Measurements from ENCODE around the gene RAI1.

Gene RAI1

DNA sequence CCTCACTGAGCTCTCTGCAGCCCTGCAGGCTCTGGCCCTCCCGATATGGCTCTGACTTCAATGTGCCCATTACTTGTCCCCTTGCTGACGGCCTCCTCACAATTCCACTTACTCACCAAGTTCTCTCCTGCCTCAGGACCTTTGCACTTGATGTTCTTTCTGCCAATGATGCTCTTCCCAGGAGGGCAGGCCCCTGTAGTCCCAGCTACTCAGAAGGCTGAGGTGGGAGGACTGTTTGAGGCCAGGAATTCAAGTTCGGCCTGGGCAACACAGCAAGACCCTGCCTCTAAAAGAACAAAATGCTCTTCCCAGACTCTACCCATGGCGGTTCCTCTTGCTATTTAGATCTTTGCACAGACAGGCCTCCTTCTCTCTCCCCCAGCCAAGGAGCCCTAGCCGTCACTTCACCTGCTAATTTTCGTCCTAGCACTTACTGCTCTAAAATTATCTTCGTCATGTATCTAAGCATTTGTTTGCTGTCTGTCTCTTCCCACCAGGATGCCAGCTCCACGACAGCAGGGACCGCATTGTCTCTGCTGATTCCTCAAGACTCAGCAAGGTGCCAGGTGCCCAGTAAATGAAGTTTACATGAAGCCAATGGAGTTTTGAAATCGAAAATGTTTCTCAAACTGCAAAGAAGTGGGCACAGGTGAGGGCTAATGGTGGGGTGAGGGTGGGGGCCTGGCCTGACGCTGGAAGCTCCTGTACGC is 626 bp upstream of the RAI1 start:
- peak overlapping the region; percentile 42 for H3K4me3 ChIP-seq (ENCODE audit: low read depth, low read length)
- peak overlapping the region; percentile 53 for H3K27ac ChIP-seq
- TF ChIP-seq, protein P1, sequence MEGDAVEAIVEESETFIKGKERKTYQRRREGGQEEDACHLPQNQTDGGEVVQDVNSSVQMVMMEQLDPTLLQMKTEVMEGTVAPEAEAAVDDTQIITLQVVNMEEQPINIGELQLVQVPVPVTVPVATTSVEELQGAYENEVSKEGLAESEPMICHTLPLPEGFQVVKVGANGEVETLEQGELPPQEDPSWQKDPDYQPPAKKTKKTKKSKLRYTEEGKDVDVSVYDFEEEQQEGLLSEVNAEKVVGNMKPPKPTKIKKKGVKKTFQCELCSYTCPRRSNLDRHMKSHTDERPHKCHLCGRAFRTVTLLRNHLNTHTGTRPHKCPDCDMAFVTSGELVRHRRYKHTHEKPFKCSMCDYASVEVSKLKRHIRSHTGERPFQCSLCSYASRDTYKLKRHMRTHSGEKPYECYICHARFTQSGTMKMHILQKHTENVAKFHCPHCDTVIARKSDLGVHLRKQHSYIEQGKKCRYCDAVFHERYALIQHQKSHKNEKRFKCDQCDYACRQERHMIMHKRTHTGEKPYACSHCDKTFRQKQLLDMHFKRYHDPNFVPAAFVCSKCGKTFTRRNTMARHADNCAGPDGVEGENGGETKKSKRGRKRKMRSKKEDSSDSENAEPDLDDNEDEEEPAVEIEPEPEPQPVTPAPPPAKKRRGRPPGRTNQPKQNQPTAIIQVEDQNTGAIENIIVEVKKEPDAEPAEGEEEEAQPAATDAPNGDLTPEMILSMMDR (IDR thresholded peaks at IDR 0.05), result peak; percentile 48
- peaks cover 29% of the 10 kb centered on the region for H3K4me1 ChIP-seq
- H3K4me2 ChIP-seq (ENCODE audit: low read length), result peak overlapping the region; percentile 70
- H3K36me3 ChIP-seq (ENCODE audit: control insufficient read depth, insufficient read depth, low read length), result no peaks in the 10 kb centered on the region
- peak overlapping the region; percentile 75 for H2AFZ ChIP-seq
- no peak overlapping the region for H3K9ac ChIP-seq
- peaks cover 21% of the 10 kb centered on the region for H3K79me2 ChIP-seq
- no peaks in the 10 kb centered on the region for H3K27me3 ChIP-seq (ENCODE audit: control insufficient read depth, insufficient read depth, low read length)
- no peaks in the 10 kb centered on the region for H3K9me3 ChIP-seq (ENCODE audit: control insufficient read depth, low read length)

DNA sequence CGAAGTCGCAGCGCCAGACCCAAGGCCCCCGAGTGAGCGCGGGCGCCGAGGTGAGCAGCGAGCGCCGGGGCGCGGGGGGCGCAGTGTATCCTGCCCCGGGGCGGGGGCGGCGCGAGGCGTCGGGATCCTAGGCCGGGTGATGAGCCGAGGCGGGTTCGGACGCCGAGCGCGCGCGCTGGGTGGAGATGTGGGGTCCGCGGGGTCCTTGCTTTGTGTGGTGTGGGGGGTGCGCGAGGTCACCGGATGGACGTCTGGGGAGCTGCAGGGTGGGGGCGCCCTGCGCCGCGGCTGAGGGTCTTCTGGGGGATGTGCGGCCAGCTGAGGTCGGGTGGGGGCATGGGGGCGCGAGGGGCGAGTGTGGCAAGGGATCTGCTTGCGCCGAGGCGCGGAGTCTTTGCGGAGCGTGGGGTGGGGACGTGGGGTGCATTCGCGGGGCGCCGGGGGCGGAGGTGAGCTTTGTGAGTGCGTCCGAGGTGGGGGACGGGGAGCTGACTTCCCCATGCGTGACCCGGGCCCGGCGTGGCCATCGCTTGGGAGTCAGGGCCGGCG is 560 bp downstream of the RAI1 start:
- TF ChIP-seq, protein P1 (IDR thresholded peaks at IDR 0.05), result peak; percentile 10
- Histone ChIP-seq H3K79me2 (peaks cover 21% of the 10 kb centered on the region), H3K27ac (peak overlapping the region; percentile 91), H3K36me3 (ENCODE audit: control insufficient read depth, insufficient read depth, low read length) (no peaks in the 10 kb centered on the region), H3K4me3 (ENCODE audit: low read depth, low read length) (peak overlapping the region; percentile 79), H3K27me3 (ENCODE audit: control insufficient read depth, insufficient read depth, low read length) (no peaks in the 10 kb centered on the region), H3K4me1 (peaks cover 30% of the 10 kb centered on the region), H3K9ac (peak overlapping the region; percentile 70), H2AFZ (peak overlapping the region; percentile 67), H3K9me3 (ENCODE audit: control insufficient read depth, low read length) (no peaks in the 10 kb centered on the region), H3K4me2 (ENCODE audit: low read length) (peak overlapping the region; percentile 96)

DNA sequence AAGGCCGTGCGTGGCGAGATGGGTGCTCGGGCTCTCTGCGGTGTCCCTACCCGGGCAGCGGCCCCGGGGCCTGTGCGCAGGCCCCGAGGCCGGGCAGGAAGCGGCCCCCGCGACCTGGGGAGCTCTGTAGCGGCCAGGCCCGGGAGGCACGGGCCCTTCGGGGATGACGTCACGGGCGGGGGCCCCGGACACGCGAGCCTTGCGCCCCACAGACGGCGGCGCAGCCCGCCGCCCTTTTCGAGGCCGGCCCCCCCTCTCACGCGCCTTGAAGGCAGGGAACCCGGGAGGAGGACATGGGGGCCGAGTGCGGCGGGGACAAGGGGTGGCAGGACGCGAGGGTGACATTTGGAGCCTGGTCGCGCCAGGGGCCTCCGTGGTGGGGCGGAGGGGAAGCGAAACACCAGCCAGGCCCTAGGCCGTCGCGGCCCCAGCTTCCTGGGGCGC is 1.1 kb downstream of the RAI1 start:
- Histone ChIP-seq H3K4me1 (peaks cover 35% of the 10 kb centered on the region), H3K27me3 (ENCODE audit: control insufficient read depth, insufficient read depth, low read length) (no peaks in the 10 kb centered on the region), H3K36me3 (ENCODE audit: control insufficient read depth, insufficient read depth, low read length) (no peaks in the 10 kb centered on the region), H3K4me3 (ENCODE audit: low read depth, low read length) (peak overlapping the region; percentile 79), H3K27ac (peak overlapping the region; percentile 91), H3K4me2 (ENCODE audit: low read length) (peak overlapping the region; percentile 96), H3K79me2 (peaks cover 17% of the 10 kb centered on the region), H3K9me3 (ENCODE audit: control insufficient read depth, low read length) (no peaks in the 10 kb centered on the region), H2AFZ (peak overlapping the region; percentile 67), H3K9ac (peak overlapping the region; percentile 70)
- TF ChIP-seq, protein P1 (IDR thresholded peaks at IDR 0.05), result no peak

DNA sequence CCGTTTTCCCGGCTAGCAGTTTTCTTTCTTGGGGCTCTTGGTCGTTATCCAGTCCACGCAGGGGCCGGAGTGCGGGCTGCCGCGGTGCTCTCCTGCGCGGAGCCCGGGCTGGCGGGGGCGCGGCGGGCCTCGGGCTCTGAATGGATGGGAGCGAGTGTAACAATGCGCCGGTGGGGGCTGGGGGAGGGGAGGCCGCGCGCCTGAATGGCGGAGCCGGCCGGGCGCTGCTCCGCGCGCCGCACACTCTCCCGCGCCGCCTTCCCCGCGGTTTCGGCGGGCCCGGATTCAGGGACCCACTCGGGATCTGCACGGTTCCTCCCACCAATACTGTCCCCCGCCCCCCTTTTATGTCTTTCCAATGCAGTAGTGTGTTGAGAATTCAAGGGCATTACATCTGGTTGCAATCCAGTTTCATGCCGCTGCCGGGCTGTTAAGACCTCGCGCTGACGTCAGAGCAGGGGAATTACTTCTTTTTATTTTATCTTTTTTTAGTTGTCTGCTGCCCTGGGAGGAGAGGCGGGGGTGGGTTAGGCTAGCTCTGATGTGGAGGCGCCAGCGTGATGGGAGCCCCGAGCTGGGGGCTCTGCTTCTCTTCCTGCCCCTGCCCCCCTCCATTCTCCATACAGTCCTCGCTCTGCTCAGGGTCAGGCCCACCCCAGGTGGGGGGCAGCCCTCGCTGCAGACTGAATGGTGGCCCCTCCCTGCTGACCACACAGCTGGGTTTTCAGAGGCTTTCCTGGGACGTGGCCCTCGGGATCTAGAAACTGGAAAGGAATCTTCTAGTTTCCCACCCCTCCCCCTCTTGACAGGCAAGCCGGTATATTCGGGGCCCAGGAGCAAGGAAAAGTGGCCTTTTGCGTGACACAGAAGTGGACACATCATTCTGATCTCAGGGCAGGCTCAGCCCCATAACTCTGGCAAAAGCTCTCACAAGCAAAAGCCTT is 1.8 kb downstream of the RAI1 start:
- H3K4me3 ChIP-seq (ENCODE audit: low read depth, low read length), result peak overlapping the region; percentile 79
- TF ChIP-seq, protein P1 (IDR thresholded peaks at IDR 0.05), result no peak
- H2AFZ ChIP-seq, result peak overlapping the region; percentile 67
- no peaks in the 10 kb centered on the region for H3K9me3 ChIP-seq (ENCODE audit: control insufficient read depth, low read length)
- no peaks in the 10 kb centered on the region for H3K27me3 ChIP-seq (ENCODE audit: control insufficient read depth, insufficient read depth, low read length)
- H3K79me2 ChIP-seq, result peaks cover 17% of the 10 kb centered on the region
- H3K9ac ChIP-seq, result peak overlapping the region; percentile 70
- peaks cover 39% of the 10 kb centered on the region for H3K4me1 ChIP-seq
- no peaks in the 10 kb centered on the region for H3K36me3 ChIP-seq (ENCODE audit: control insufficient read depth, insufficient read depth, low read length)
- peak overlapping the region; percentile 96 for H3K4me2 ChIP-seq (ENCODE audit: low read length)
- peak overlapping the region; percentile 91 for H3K27ac ChIP-seq
